H1 (cell line): Measurements from ENCODE around the gene RNU5D-1. TPM values are rescaled to one million over a fixed set of nuclear protein-coding genes. Genes with fewer than 3 reads are reported as not detected.

Experiments used
- CTCF ChIA-PET: fragments of 300-600 bp; sonication (Branson Sonifier 250); formaldehyde crosslinking; loops from one replicate; lab custom pipeline; 2021; ENCODE audit not compliant: partially characterized antibody; lab: Charles Lee
- POLR2A ChIA-PET: fragments of 300-600 bp; sonication (Branson Sonifier 250); formaldehyde crosslinking; loops from one replicate; lab custom pipeline; 2021; ENCODE audit warnings: inconsistent platforms; ENCODE audit not compliant: partially characterized antibody; lab: Charles Lee
- DNase-seq, 2 experiments: peaks; one replicate each; pipeline versions ENCODE4 v3.0.0 to v3.0.0-alpha.2; 2010 to 2022; ENCODE audit warnings: low spot score in 2 of 2, low read depth in 1 of 2, mixed read lengths in 1 of 2
- FAIRE-seq: peaks from 2 replicates; lab custom pipeline; 2011; peaks lifted over from hg19 to GRCh38; lab: Jason Lieb, UNC
- H2AFZ ChIP-seq: 2 replicates; pipeline ENCODE4 v1.8.1; 2012; ENCODE audit warnings: low read length, inconsistent platforms
- H2AK5ac ChIP-seq: 2 replicates; pipeline ENCODE4 v1.6.1; 2013; ENCODE audit warnings: low read depth, low read length
- H2BK120ac ChIP-seq: replicated peaks from 2 replicates; pipeline ENCODE3; 2013; ENCODE audit warnings: low read depth, low read length, inconsistent platforms
- H2BK12ac ChIP-seq: 2 replicates; pipeline ENCODE4 v1.6.1; 2013; ENCODE audit warnings: low read depth, low read length
- H2BK15ac ChIP-seq: 2 replicates; pipeline ENCODE4 v1.6.1; 2013; ENCODE audit warnings: low read length
- H2BK20ac ChIP-seq: 2 replicates; pipeline ENCODE4 v1.6.1; 2013; ENCODE audit warnings: low read length
- H2BK5ac ChIP-seq: 2 replicates; pipeline ENCODE4 v1.6.1; 2013; ENCODE audit warnings: low read depth, low read length
- H3K14ac ChIP-seq: 2 replicates; pipeline ENCODE4 v1.6.1; 2013; ENCODE audit warnings: inconsistent platforms; ENCODE audit not compliant: insufficient read length
- H3K18ac ChIP-seq: 2 replicates; pipeline ENCODE4 v1.6.1; 2013; ENCODE audit warnings: low read length; ENCODE audit errors: extremely low read depth
- H3K23ac ChIP-seq: 2 replicates; pipeline ENCODE4 v1.6.1; 2013; ENCODE audit warnings: inconsistent platforms; ENCODE audit not compliant: insufficient read length
- H3K23me2 ChIP-seq: 2 replicates; pipeline ENCODE4 v1.6.1; 2013; ENCODE audit warnings: low read depth, low read length
- H3K27ac ChIP-seq: 2 replicates; pipeline ENCODE4 v1.6.1; 2011; ENCODE audit warnings: low read depth, low read length, inconsistent platforms
- H3K27me3 ChIP-seq, 4 experiments: replicated peaks in 1 of 4; 1 replicate in 1 of 4; 2 replicates in 3 of 4; pipeline versions ENCODE4 v1.6.1 to v1.8.1; 2011 to 2013; ENCODE audit warnings: low read length in 3 of 4, mild to moderate bottlenecking in 3 of 4, inconsistent platforms in 2 of 4, mixed read lengths in 2 of 4, moderate library complexity in 1 of 4; ENCODE audit not compliant: control insufficient read depth in 3 of 4, insufficient read depth in 3 of 4; ENCODE audit errors: extremely low read depth in 1 of 4
- H3K36me3 ChIP-seq, 4 experiments: 2 replicates each; pipeline versions ENCODE4 v1.6.1 to v1.8.1; 2011 to 2013; ENCODE audit warnings: mild to moderate bottlenecking in 4 of 4, low read length in 3 of 4, moderate library complexity in 2 of 4, control low read depth in 1 of 4, inconsistent platforms in 1 of 4; ENCODE audit not compliant: insufficient read depth in 4 of 4, control insufficient read depth in 2 of 4
- H3K4ac ChIP-seq: replicated peaks from 2 replicates; pipeline ENCODE3; 2013; ENCODE audit warnings: low read length, low read depth, mixed read lengths, inconsistent platforms; ENCODE audit not compliant: insufficient read length
- H3K4me1 ChIP-seq, 4 experiments: replicated peaks in 1 of 4; 1 replicate in 1 of 4; 2 replicates in 3 of 4; pipeline versions ENCODE4 v1.6.1 to v1.8.1; 2011 to 2013; ENCODE audit warnings: low read length in 3 of 4, inconsistent platforms in 2 of 4, mixed read lengths in 1 of 4; ENCODE audit not compliant: insufficient read depth in 4 of 4, control insufficient read depth in 3 of 4
- H3K4me2 ChIP-seq, 2 experiments: 2 replicates each; pipeline versions ENCODE4 v1.6.1 to v1.8.1; 2011 to 2013; ENCODE audit warnings: low read depth in 2 of 2, low read length in 2 of 2, control low read depth in 1 of 2, inconsistent platforms in 1 of 2, mild to moderate bottlenecking in 1 of 2; ENCODE audit not compliant: insufficient read depth in 1 of 2
- H3K4me3 ChIP-seq, 4 experiments: fragments of 200-600, 300-600 bp in 1 of 4; sonication (generic), shearing (Covaris generic), sonication (Bioruptor Twin) in 1 of 4; 2 replicates each; pipeline versions ENCODE4 v1.5.1 to v1.8.1; 2011 to 2016; ENCODE audit warnings: low read length in 4 of 4, low read depth in 3 of 4, control low read depth in 2 of 4, inconsistent platforms in 2 of 4, mild to moderate bottlenecking in 2 of 4, mixed read lengths in 1 of 4, moderate library complexity in 1 of 4; ENCODE audit not compliant: insufficient read depth in 2 of 4; ENCODE audit errors: extremely low read depth in 1 of 4
- H3K56ac ChIP-seq: replicated peaks from 2 replicates; pipeline ENCODE3; 2013; ENCODE audit warnings: low read depth, mild to moderate bottlenecking, mixed read lengths, low read length, inconsistent platforms; ENCODE audit not compliant: insufficient read length
- H3K79me1 ChIP-seq: 2 replicates; pipeline ENCODE4 v1.6.1; 2013; ENCODE audit warnings: low read depth, low read length, control low read depth
- H3K79me2 ChIP-seq, 2 experiments: 2 replicates each; pipeline versions ENCODE4 v1.6.1 to v1.8.1; 2012 to 2013; ENCODE audit warnings: low read length in 2 of 2, mild to moderate bottlenecking in 2 of 2, inconsistent platforms in 1 of 2; ENCODE audit not compliant: insufficient read depth in 2 of 2, control insufficient read depth in 1 of 2
- H3K9ac ChIP-seq, 4 experiments: replicated peaks in 1 of 4; 1 replicate in 1 of 4; 2 replicates in 3 of 4; pipeline versions ENCODE4 v1.6.1 to v1.8.1; 2011 to 2013; ENCODE audit warnings: low read depth in 3 of 4, low read length in 3 of 4, control low read depth in 2 of 4, mild to moderate bottlenecking in 2 of 4, moderate library complexity in 2 of 4, inconsistent platforms in 1 of 4; ENCODE audit errors: extremely low read depth in 1 of 4
- H3K9me3 ChIP-seq, 2 experiments: 2 replicates each; pipeline versions ENCODE4 v1.6.1 to v1.8.1; 2012 to 2013; ENCODE audit warnings: mild to moderate bottlenecking in 2 of 2, moderate library complexity in 2 of 2, control low read depth in 1 of 2, inconsistent platforms in 1 of 2, low read depth in 1 of 2, low read length in 1 of 2, mixed read lengths in 1 of 2; ENCODE audit not compliant: insufficient read depth in 2 of 2
- H4K20me1 ChIP-seq, 2 experiments: replicated peaks in 1 of 2; 2 replicates each; pipeline versions ENCODE3 to v1.8.1; 2011 to 2013; ENCODE audit warnings: inconsistent platforms in 2 of 2, low read length in 2 of 2, mild to moderate bottlenecking in 1 of 2; ENCODE audit not compliant: insufficient read depth in 2 of 2, control insufficient read depth in 1 of 2
- H4K5ac ChIP-seq: 2 replicates; pipeline ENCODE4 v1.6.1; 2013; ENCODE audit warnings: low read length, low read depth, mixed read lengths, inconsistent platforms; ENCODE audit not compliant: insufficient read length
- H4K8ac ChIP-seq: 2 replicates; pipeline ENCODE4 v1.8.0; 2013; ENCODE audit warnings: mild to moderate bottlenecking, moderate library complexity, low read length, inconsistent platforms; ENCODE audit not compliant: insufficient read depth; ENCODE audit errors: extremely low read depth
- H4K91ac ChIP-seq: replicated peaks from 2 replicates; pipeline ENCODE3; 2013; ENCODE audit warnings: low read length, mixed read lengths, inconsistent platforms; ENCODE audit not compliant: insufficient read length
- KDM4A ChIP-seq: IDR thresholded peaks from one replicate; pipeline ENCODE4 v1.7.1; 2012; ENCODE audit warnings: low read depth, mild to moderate bottlenecking, moderate library complexity, low read length, inconsistent platforms; ENCODE audit not compliant: severe bottlenecking
- KDM5A ChIP-seq: fragments of 200-600 bp; IDR thresholded peaks from 2 replicates; pipeline ENCODE4 v1.7.1; 2012; ENCODE audit warnings: mild to moderate bottlenecking, low read length, inconsistent platforms, mixed read lengths
- PHF8 ChIP-seq: fragments of 200-600 bp; sonication (generic); conservative IDR thresholded peaks from 2 replicates; pipeline ENCODE4 v1.7.1; 2012; ENCODE audit warnings: low read depth, mild to moderate bottlenecking, inconsistent platforms, low read length, moderate library complexity
- SIN3A ChIP-seq, 2 experiments: IDR thresholded peaks in 1 of 2; conservative IDR thresholded peaks in 1 of 2; 2 replicates each; pipeline ENCODE4 v1.6.1; 2011 to 2012; ENCODE audit warnings: low read length in 2 of 2, improper control_type of control experiment in 1 of 2, low read depth in 1 of 2, mild to moderate bottlenecking in 1 of 2
- SP1 ChIP-seq: IDR thresholded peaks from 2 replicates; pipeline ENCODE4 v1.6.1; 2011; ENCODE audit warnings: low read depth, low read length
- SP4 ChIP-seq: IDR thresholded peaks from 2 replicates; pipeline ENCODE4 v1.6.1; 2012; ENCODE audit warnings: low read length, inconsistent platforms
- TAF7 ChIP-seq: optimal IDR thresholded peaks from 2 replicates; pipeline ENCODE3; 2011; ENCODE audit warnings: low read depth, mild to moderate bottlenecking, inconsistent platforms, low read length, moderate library complexity, borderline replicate concordance
- TEAD4 ChIP-seq: IDR thresholded peaks from 2 replicates; pipeline ENCODE4 v1.6.1; 2012; ENCODE audit warnings: low read depth, low read length, inconsistent platforms, mixed read lengths
- WGBS, 2 experiments: shearing (Covaris generic) in 1 of 2; methylation state at CpG; one replicate each; pipeline versions ENCODE4 v1.1.6 to v1.1.7; 2013 to 2015; ENCODE audit warnings: low lambda C conversion rate in 2 of 2, mixed read lengths in 2 of 2, inconsistent platforms in 1 of 2, low coverage in 1 of 2, missing lambda C conversion rate in 1 of 2; ENCODE audit not compliant: insufficient replicate concordance in 2 of 2, insufficient coverage in 1 of 2, insufficient read length in 1 of 2; ENCODE audit errors: extremely low coverage in 1 of 2, missing lambda C conversion rate in 1 of 2; 5-methylcytosine and 5-hydroxymethylcytosine counted together
- polyA plus RNA-seq, 7 experiments: library from polyadenylated mRNA; depleted of rRNA in 3 of 7; stranded (reverse) in 5 of 7; unstranded in 2 of 7; fragments of >200 nt in 5 of 7; fragments of 200-250 nt in 2 of 7; gene quantifications; 1 replicate in 5 of 7; 2 replicates in 1 of 7; 4 replicates in 1 of 7; pipeline versions ENCODE4 v1.2.1 to v1.2.3, GENCODE V29; 2011 to 2013; ENCODE audit warnings: missing spikeins in 2 of 7, mixed read lengths in 2 of 7
- total RNA-seq: library from RNA; stranded (reverse); fragmentation: NEBNext Ultra II Directional; extraction: Animal tissue kit (Norgen Biotek cat#: 25700); gene quantifications from 2 replicates; pipeline ENCODE4 v1.2.1, GENCODE V29; 2021
- TF ChIP-seq, protein P1 (sequence below): IDR thresholded peaks from 2 replicates; pipeline ENCODE4 v1.6.1; 2012; ENCODE audit warnings: inconsistent platforms
- TF ChIP-seq, protein P2 (sequence below), 3 experiments: IDR thresholded peaks; 1 replicate in 2 of 3; 2 replicates in 1 of 3; pipeline versions ENCODE4 v1.5.1 to v1.6.1; 2011; ENCODE audit warnings: low read length in 3 of 3, mild to moderate bottlenecking in 3 of 3, inconsistent platforms in 2 of 3, low read depth in 1 of 3, moderate library complexity in 1 of 3; ENCODE audit not compliant: insufficient read depth in 1 of 3; ENCODE audit errors: control extremely low read depth in 1 of 3

The RNU5D-1 gene
- total and polyA plus RNA-seq, 2 of the 8 experiments (the other 6 are each of a cell fraction or from before 2014, with no cell fraction given): under 0.01 TPM; not detected in 1

DNA sequence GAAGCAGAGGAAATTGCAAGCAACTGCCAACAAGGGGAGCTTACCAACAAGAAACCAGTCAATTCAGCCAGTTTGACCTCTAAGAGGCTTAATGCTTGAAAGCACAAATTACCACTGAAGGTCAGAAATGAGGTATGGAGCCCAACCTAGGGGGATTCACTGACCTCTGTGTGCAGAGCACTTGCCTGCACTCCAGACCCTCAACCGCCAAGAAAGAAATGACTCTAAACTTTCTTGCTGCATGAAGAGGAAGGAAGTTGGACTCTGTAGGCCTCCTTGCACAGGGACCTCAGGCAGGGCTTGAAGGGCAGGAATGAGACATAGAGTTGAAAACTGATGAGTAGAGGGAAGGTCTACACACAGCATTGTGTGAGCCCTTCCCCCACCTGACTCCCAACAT, 46.4 kb downstream of the RNU5D-1 start:
- Histone ChIP-seq H3K14ac (no peak overlapping the region), H2AFZ (no peak overlapping the region), H3K79me2 (no peaks in the 10 kb centered on the region), H4K8ac (no peak overlapping the region), H4K20me1 (no peaks in the 10 kb centered on the region), H2BK120ac (no peak overlapping the region), H3K79me1 (no peaks in the 10 kb centered on the region), H3K4me2 (no peak overlapping the region), H2BK5ac (0 out of 2 replicates have a peak overlapping the region, but pooled peaks have one; percentile 11), H3K18ac (no peak overlapping the region), H2BK12ac (peak overlapping the region; percentile 50; the same call in 1 of the 2 replicates), H2BK15ac (peak overlapping the region; percentile 83; the same call in 1 of the 2 replicates), H3K23ac (no peak overlapping the region), H3K9me3 (no peaks in the 10 kb centered on the region), H3K4me1 (peaks cover 1 to 17% (median 10%) of the 10 kb centered on the region in 4 experiments; a peak in 5 of 7 replicates), H3K23me2 (no peaks in the 10 kb centered on the region), H4K91ac (no peak overlapping the region), H2AK5ac (no peak overlapping the region), H3K4ac (no peak overlapping the region), H2BK20ac (no peak overlapping the region), H3K27me3 (no peaks in the 10 kb centered on the region), H3K56ac (no peak overlapping the region), H3K27ac (no peak overlapping the region), H3K4me3 (no peak overlapping the region), H3K36me3 (no peaks in the 10 kb centered on the region), H3K9ac (no peak overlapping the region), H4K5ac (no peak overlapping the region)
- 81% methylated on average over 1 of the region's 1 CpG; no CpG with 5 or more reads in 1 of the 2 experiments for WGBS, 2 experiments
- ChIA-PET POLR2A (interaction anchor here (0.6 to 2.0 kb wide), 5 partner anchors 8 to 1604 kb away, joined by 3 to 11 read pairs (median 4); partner anchors contain the start of gene RPS8), CTCF (interaction anchor here (1.1 to 2.5 kb wide), 4 partner anchors 10 to 47 kb away, joined by 3 to 5 read pairs (median 4); partner anchors contain the start of gene ARMH1)
- DNase-seq (no peak), FAIRE-seq (no peak)
- no peak for TF ChIP-seq KDM5A
- no peak for TF ChIP-seq KDM4A
- TF ChIP-seq, protein P1, sequence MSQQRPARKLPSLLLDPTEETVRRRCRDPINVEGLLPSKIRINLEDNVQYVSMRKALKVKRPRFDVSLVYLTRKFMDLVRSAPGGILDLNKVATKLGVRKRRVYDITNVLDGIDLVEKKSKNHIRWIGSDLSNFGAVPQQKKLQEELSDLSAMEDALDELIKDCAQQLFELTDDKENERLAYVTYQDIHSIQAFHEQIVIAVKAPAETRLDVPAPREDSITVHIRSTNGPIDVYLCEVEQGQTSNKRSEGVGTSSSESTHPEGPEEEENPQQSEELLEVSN: no peak
- no peak for TF ChIP-seq SP4
- TF ChIP-seq SP1: no peak
- no peak for TF ChIP-seq SIN3A (conservative IDR thresholded peaks at IDR 0.05 in 1 of 2, IDR thresholded peaks at IDR 0.05 in 1 of 2; ENCODE audit: low read depth in 1 of 2, low read length in 2 of 2)
- no peak for TF ChIP-seq TAF7
- no peak for TF ChIP-seq PHF8
- TF ChIP-seq, protein P2, sequence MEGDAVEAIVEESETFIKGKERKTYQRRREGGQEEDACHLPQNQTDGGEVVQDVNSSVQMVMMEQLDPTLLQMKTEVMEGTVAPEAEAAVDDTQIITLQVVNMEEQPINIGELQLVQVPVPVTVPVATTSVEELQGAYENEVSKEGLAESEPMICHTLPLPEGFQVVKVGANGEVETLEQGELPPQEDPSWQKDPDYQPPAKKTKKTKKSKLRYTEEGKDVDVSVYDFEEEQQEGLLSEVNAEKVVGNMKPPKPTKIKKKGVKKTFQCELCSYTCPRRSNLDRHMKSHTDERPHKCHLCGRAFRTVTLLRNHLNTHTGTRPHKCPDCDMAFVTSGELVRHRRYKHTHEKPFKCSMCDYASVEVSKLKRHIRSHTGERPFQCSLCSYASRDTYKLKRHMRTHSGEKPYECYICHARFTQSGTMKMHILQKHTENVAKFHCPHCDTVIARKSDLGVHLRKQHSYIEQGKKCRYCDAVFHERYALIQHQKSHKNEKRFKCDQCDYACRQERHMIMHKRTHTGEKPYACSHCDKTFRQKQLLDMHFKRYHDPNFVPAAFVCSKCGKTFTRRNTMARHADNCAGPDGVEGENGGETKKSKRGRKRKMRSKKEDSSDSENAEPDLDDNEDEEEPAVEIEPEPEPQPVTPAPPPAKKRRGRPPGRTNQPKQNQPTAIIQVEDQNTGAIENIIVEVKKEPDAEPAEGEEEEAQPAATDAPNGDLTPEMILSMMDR (IDR thresholded peaks at IDR 0.05; ENCODE audit: control extremely low read depth in 1 of 3, insufficient read depth in 1 of 3, low read depth in 1 of 3, low read length in 3 of 3): no peak
- no peak for TF ChIP-seq TEAD4
